Endothelial cell of hepatic sinusoid (primary cell): ENCODE results near the gene CEP126.
"Not testable (repeated sequence)": the region's sequence is repeated elsewhere in the genome, so short reads cannot be mapped to it uniquely, and the experiment has no call there.

Experiments used
- in situ Hi-C: cut with HindIII; loops from 2 replicates; pipeline ENCODE4 v1.10.0; 2017; ENCODE audit warnings: low sequenced_read_pairs

CEP126 gene

DNA sequence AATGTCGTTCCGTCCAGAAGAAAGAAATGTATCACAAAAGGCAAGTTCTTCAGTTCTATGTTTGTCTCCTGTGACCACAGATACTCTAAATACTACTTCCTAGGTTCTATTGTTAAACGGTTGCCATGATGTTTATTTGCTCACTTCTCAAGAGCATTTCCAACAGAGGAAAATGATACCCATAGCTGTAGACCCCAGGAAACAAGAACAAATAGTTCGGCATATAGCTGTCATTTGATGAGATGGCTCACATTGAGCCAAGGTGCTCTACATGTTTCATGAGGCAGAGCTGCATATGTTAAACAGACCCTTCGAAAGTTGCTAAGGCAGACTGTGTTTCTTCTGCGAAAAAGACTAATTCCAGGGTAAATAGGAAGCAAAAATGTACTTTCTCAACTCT is 16.9 kb downstream of the CEP126 start:
- in situ Hi-C loops, result loop anchor here (5.0 kb wide), 1 partner anchor 76 kb away; no protein-coding TSS in a partner anchor

GRCh38 chr11:101940901-101941520 is 26.2 kb downstream of the CEP126 start:
- in situ Hi-C loops, result no loop called here

DNA sequence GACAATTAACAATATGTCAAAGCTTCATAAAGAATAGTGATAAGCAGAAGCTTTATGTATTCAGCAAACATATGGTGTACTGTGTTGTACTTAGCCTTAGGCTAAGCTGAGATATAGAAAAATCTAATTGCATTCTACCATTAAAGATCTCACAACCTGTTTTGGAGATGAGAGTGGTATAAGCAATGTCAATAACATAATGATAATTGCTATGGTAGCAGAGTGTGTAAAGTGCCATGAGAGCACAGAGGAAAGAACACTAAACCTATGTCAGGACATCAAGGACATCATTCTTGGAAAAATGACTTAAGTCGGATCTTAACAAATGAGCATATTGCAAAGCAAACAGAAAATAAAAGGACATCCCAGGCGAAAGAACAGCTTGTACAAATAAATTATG is 30.1 kb downstream of the CEP126 start:
- in situ Hi-C loops, result no loop called here

DNA sequence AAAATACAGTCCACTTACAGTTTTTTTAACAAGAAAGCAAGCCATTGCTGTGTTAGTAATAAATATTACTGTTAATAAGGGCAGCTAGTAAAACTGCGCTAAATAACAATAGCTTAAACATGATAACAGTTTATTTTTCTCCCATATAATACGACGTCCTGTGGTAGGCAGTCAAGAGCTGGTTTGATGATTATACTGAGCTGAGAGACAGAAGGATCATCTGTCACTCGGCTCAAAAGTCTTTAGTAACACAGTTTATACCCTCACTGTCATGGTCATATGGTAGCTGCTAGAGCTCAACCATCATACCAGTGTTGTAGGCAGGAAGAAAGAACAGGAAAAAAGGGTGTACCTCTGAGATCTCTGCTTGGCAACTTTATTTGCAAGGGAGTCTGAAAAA is 30.6 kb downstream of the CEP126 start:
- in situ Hi-C loops, result no loop called here

GRCh38 chr11:101949680-101950220 is 34.9 kb downstream of the CEP126 start:
- in situ Hi-C loops, result no loop called here

DNA sequence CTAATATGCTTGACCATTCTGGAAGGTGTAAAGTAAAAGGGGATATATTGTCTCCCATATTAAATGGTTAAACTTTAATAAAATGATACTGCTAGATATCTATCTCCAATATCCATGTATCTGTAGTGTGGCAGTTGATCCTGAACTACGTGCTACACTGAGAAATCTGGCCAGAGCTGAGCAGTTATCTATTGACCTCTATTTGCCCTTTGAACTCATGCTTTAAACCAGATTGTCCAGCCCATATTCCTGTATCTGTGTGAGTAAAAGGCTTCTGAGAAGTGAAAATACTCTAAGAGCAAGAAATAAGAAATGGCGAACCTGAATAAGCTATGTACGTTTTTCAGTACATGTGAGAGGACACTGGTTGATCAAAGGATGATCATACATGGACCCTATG is 40.5 kb downstream of the CEP126 start:
- in situ Hi-C loops, result no loop called here

DNA sequence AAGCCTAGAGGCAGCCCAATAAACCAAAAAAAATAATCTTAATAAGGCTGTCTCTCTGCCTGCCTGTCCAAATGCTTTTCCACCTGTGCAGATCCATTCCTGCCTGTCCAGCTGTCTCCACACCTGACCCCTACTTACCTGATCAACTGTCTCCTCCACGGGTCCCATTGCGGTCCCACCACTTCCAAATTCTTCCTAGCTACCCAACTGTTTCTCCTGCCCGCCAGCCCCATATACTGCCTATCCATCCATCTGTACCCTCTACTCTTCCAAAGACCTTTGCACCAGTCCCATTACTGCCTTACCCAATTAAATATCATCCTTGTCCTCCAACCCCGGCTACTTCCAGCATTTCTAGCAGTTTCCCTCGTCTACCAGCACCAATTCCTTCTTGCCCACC is 40.9 kb downstream of the CEP126 start:
- in situ Hi-C loops, result no loop called here

GRCh38 chr11:101960231-101960630 is 45.4 kb downstream of the CEP126 start:
- in situ Hi-C loops, result no loop called here

DNA sequence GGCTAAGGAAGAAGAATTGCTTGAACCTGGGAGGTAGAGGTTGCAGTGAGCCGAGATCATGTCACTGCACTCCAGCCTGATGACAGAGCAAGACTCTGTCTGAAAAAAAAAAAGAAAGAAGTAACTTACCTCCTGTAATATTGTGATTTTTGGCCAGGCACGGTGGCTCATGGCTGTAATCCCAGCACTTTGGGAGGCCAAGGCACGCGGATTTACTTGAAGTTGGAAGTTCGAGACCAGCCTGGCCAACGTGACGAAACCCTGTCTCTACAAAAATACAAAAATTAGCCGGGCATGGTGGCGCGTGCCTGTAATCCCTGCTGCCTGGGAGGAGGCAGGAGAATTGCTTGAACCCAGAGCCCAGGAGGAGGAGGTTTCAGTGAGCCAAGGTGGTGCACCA is 49.4 kb downstream of the CEP126 start:
- in situ Hi-C loops, result not testable (repeated sequence)

GRCh38 chr11:101974255-101974654 is 59.4 kb downstream of the CEP126 start:
- in situ Hi-C loops, result no loop called here

DNA sequence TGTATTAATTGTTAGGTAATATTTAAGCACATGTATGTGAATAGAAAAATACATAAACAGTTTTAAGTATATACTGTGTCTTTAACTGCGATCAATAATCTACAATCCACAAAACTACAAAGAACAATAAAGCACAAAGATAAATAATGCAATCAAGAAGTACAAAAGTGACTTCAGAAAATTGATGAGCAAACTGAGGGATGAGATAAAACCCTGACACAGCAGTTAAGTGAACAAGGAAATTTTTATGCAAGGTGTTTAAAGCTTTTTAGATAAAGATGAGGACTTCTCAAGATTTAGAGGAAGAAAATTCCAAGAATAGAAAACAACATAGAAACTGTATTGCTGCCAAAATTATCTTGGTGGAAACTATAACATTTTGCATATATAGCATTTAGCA is 60.0 kb downstream of the CEP126 start:
- in situ Hi-C loops, result no loop called here

GRCh38 chr11:101975734-101976133 is 60.9 kb downstream of the CEP126 start:
- in situ Hi-C loops, result no loop called here

GRCh38 chr11:101987370-101987769 is 72.6 kb downstream of the CEP126 start:
- in situ Hi-C loops, result no loop called here

DNA sequence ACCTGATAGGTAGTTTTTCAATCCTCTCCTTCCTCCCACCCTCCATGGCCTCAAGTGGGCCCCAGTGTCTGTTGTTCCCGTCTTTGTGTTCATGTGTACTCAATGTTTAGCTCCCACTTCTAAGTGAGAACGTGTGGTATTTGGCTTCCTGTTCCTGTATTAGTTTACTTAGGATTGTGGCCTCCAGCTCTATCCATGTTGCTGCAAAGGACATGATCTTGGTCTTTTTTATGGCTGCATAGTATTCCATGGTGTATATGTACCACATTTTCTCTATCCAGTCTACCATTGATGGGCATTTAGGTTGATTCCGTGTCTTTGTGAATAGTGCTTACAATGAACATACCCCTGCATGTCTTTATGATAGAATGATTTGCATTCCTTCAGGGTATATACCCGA is 78.4 kb downstream of the CEP126 start:
- in situ Hi-C loops, result no loop called here

- in situ Hi-C loops, result not testable (repeated sequence)
Measured at GRCh38 chr11:101994052-101994469, 79.3 kb downstream of the CEP126 start.

DNA sequence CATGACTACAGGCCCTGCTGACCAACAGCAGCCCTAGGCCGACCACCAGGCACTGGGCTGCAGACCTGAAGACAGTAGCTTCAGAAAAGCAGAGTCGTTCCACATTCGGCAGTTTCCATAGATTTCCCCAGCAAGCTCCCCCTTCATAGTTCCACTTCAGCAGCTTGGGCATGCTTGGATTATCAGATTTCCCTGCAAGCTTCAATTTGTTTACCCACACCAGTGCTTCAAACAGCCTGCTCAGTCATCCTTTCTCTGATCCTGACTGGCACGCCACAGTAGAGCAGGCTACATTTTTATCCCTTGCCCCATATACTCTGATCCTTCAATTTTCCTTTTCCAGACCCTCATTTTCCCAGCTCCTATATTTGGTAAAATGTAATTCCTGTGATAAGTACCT is 81.3 kb downstream of the CEP126 start:
- in situ Hi-C loops, result no loop called here

DNA sequence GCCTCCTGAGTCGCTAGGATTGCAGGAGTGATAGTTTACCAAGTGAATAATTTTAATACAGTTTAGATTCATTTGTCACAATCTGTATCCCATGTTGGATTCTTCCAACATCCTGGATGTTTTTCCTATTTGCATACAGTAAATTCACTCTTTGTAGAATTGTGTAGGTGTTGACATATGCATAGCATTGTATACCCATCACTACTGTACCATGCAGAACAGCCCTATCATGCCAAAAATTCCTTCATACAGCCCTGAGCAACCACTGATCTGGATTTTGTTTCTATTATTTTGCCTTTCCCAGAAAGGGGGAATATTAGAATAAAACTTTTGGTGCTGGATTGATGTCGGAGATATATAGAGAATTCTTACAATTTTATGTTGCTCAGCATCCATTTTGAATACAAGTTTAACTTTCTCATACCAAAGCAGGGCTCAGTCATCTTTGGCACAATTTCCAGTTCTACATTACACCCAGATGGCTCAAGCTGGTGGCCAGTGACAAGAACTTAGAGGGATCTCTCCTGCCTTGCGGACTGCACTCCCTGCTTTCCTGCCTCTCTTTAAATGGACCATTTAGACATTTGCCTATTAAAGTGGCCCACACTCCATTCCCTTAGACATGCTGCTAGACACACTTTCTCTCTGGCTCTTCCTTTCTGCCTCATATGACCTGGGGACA is 87.0 kb downstream of the CEP126 start:
- in situ Hi-C loops, result no loop called here

- in situ Hi-C loops, result no loop called here
Measured at GRCh38 chr11:102004220-102004619, 89.4 kb downstream of the CEP126 start.

GRCh38 chr11:102005306-102005705 is 90.5 kb downstream of the CEP126 start:
- in situ Hi-C loops, result loop anchor here (5.0 kb wide), 2 partner anchors 73 to 138 kb away; no protein-coding TSS in a partner anchor

- in situ Hi-C loops, result loop anchor here (5.0 kb wide), 2 partner anchors 75 to 140 kb away; no protein-coding TSS in a partner anchor
Measured at GRCh38 chr11:102006835-102007566, 92.2 kb downstream of the CEP126 start.
